ENCODE data around the gene AHSA1.
"Not testable (repeated sequence)": the region's sequence is repeated elsewhere in the genome, so short reads cannot be mapped to it uniquely, and the experiment has no call there.

AHSA1 gene

GRCh38 chr14:77457522-77458248 is at the start of gene AHSA1, which contains the start of gene VIPAS39:
TSS of gene AHSA1 (plus strand) at chr14:77458093. CDS start at chr14:77458190, 97 bp downstream.
TSS of gene VIPAS39 (minus strand) at chr14:77457601. CDS start at chr14:77454102, 3,499 bp downstream.
- peak; percentile 100 for DNase-seq

- no peak for DNase-seq
These were observed 48.8 kb upstream of the AHSA1 start for GRCh38 chr14:77409131-77409533.

- DNase-seq = not testable (repeated sequence)
These were observed 42.4 kb upstream of the AHSA1 start for GRCh38 chr14:77415403-77416030.

DNA sequence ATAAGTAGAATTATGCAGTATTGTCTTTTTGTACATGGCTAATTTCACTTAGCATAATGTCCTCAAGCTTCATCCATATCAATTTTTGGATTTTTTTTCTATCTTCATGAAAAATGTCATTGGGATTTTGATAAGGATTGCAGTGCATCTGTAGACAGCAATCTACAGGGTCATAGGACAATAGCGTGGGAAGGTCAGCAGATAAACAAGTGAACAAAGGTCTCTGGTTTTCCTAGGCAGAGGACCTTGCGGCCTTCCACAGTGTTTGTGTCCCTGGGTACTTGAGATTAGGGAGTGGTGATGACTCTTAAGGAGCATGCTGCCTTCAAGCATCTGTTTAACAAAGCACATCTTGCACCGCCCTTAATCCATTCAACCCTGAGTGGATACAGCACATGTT is 41.8 kb upstream of the AHSA1 start:
- not testable (repeated sequence) for DNase-seq

- DNase-seq = no peak
These were observed 41.1 kb upstream of the AHSA1 start for GRCh38 chr14:77416836-77417235.

GRCh38 chr14:77421201-77421600 is 36.7 kb upstream of the AHSA1 start:
- DNase-seq = no peak

- DNase-seq = no peak
These were observed 34.5 kb upstream of the AHSA1 start, which contains the start of gene NOXRED1 for GRCh38 chr14:77423423-77423822. TSS of gene NOXRED1 (minus strand) at chr14:77423523. CDS start at chr14:77422889, 634 bp downstream.

- DNase-seq = no peak
These were observed 33.0 kb upstream of the AHSA1 start for GRCh38 chr14:77424862-77425261.

- no peak for DNase-seq
These were observed 31.5 kb upstream of the AHSA1 start for GRCh38 chr14:77426396-77426795.

DNA sequence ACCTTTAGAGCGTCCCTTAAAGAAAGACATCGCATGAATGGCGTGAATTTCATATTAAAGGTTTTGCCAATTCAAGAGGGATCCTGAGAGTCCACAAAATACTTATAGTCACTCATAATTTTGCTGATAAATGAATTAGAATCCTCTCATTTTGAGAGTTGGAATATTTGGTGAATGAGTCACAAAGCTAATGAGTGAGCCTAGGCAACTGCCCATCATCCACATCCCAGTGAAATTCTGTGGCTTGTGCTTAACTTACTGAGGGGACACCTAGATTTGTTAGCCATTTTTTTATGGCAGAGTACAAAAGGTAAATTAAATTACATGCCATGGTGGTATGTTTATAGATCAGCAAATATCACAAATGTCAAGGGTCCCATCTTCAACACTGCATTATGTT is 21.9 kb upstream of the AHSA1 start:
- DNase-seq = no peak

DNA sequence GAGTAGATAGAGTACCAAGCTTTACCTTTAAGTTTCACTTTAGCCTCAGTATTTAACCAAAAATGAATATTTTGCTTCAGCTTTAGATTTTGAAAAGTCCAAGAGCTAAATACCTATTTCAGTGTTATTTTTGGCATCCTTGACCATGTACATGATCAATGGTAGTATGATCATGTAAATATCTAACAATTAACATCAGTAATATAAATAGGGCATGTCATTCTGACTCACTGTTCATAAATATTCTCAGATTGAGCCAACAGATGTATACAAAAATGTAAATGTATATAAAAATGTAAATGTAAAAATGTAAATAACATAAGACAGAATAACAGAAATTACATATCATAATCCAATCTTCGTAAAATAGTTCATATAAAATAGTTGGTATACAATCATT is 19.3 kb upstream of the AHSA1 start:
- DNase-seq = no peak

DNA sequence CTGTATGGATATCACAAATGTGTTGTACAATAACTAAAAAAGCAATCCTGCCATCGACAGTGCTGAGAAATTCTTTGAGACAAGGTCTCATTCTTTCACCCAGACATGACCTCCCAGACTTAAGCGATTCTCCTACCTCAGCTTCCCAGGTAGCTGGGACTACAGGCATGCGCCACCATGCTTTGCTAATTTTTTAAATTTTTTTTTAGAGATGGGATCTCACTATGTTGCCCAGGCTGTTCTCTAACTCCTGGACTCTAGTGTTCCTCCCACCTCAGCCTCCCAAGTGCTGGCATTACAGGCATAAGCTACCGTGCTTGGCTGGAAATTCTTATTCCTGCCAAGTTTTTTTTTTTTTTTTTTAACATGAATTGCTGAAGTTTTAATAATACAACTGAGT is 18.0 kb upstream of the AHSA1 start:
- no peak for DNase-seq

- no peak for DNase-seq
These were observed 15.7 kb upstream of the AHSA1 start for GRCh38 chr14:77442196-77442595.

- DNase-seq = no peak
These were observed 1.8 kb upstream of the AHSA1 start for GRCh38 chr14:77455966-77456640.

DNA sequence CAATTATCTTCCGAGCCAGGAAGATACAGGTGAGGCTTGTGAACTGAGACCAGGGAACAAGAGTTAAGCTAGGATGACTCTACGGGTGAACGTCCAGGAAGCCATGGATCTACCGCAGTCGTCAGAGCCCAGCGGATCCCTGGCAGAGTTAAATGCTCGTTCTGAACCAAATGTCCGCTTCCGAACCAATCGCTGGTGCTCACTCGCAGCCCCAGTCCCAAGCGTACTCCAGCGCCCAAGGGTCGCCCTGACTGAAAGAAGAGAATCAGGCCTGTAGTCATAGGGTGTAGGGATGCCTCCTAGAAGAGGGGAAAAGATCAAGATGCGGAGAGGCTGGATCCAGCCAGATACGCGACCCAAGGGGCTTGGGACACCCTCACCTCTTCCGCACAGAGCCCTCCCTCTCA is 775 bp upstream of the AHSA1 start:
- DNase-seq = no peak

GRCh38 chr14:77458249-77458950 is 507 bp downstream of the AHSA1 start:
- no peak for DNase-seq

GRCh38 chr14:77459072-77459723 is 1.3 kb downstream of the AHSA1 start:
- peak; percentile 34 for DNase-seq

GRCh38 chr14:77467801-77468200 is 9.9 kb downstream of the AHSA1 start:
- DNase-seq = no peak

DNA sequence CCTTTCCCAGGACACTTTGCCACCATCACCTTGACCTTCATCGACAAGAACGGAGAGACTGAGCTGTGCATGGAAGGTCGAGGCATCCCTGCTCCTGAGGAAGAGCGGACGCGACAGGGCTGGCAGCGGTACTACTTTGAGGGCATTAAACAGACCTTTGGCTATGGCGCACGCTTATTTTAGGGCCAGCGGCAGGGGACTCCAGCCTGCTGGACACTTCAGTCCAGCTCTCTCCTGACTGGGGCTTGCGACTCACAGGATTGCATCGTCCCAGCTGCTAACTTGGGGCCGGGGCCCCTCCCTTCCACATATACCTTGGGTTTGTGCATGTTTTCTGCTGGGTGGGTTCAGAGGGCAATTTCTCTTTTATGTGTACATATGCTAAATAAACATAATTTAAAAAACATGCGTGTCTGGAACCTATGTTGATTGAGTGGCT is 11.2 kb downstream of the AHSA1 start:
- DNase-seq = no peak

DNA sequence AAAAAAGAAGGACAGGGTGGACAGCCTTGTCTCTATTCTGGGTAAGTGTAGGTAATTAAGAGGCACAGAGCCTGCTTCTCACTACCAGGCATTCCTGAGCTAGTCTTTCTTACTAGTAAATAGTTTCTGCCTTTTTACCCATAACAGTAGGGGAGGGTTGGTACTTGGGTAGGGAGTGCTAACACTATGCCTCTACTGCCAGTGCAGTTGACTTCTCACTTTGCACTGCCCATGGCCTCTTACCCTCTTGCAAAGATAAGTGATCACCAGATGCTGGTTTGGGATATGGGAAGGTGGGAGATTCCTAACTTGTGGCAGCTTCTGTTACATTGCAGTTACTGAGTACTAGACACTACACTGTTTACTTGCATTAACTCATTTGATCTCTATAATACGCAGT is 11.6 kb downstream of the AHSA1 start:
- no peak for DNase-seq

GRCh38 chr14:77470224-77470870 is 12.5 kb downstream of the AHSA1 start:
- no peak for DNase-seq

GRCh38 chr14:77473921-77474320 is 16.0 kb downstream of the AHSA1 start:
- no peak for DNase-seq

All from retina (tissue), 1 donor.